Loucy (cell line): ENCODE results near the gene CMTM7.

Experiments used
- H2AFZ ChIP-seq: fragments of 200-600 bp; sonication (generic); 2 replicates; pipeline ENCODE4 v1.6.0; 2016; ENCODE audit warnings: antibody characterized with exemption, mild to moderate bottlenecking, low read length, moderate library complexity
- H3F3A ChIP-seq: fragments of 200-600 bp; 2 replicates; pipeline ENCODE4 v1.6.0; 2016; ENCODE audit warnings: antibody characterized with exemption, low read depth, mild to moderate bottlenecking
- H3K27me3 ChIP-seq: fragments of 200-600 bp; sonication (generic); 2 replicates; pipeline ENCODE4 v1.6.1; 2014; ENCODE audit warnings: low read length, mild to moderate bottlenecking; ENCODE audit not compliant: insufficient read depth, poor library complexity, severe bottlenecking
- H3K36me3 ChIP-seq: fragments of 200-600 bp; sonication (generic); 2 replicates; pipeline ENCODE4 v1.6.1; 2016; ENCODE audit warnings: low read length; ENCODE audit not compliant: insufficient read depth
- H3K4me1 ChIP-seq: fragments of 200-600 bp; sonication (generic); 2 replicates; pipeline ENCODE4 v1.5.1; 2014; ENCODE audit warnings: low read length, mild to moderate bottlenecking; ENCODE audit not compliant: insufficient read depth, poor library complexity, severe bottlenecking
- H3K4me2 ChIP-seq: fragments of 200-600 bp; sonication (generic); 2 replicates; pipeline ENCODE4 v1.6.0; 2014; ENCODE audit warnings: antibody characterized with exemption, low read length, low read depth, mild to moderate bottlenecking; ENCODE audit not compliant: poor library complexity, severe bottlenecking
- H3K4me3 ChIP-seq: fragments of 200-600 bp; sonication (generic); 2 replicates; pipeline ENCODE4 v1.5.1; 2014; ENCODE audit warnings: low read length, mild to moderate bottlenecking, mixed read lengths; ENCODE audit not compliant: poor library complexity, severe bottlenecking
- H3K79me2 ChIP-seq: fragments of 200-600 bp; sonication (generic); 2 replicates; pipeline ENCODE4 v1.6.1; 2014; ENCODE audit warnings: low read length; ENCODE audit not compliant: insufficient read depth
- H3K9ac ChIP-seq: fragments of 200-600 bp; sonication (generic); 2 replicates; pipeline ENCODE4 v1.6.0; 2014; ENCODE audit warnings: mild to moderate bottlenecking, low read depth, low read length, moderate library complexity; ENCODE audit not compliant: poor library complexity, severe bottlenecking
- H3K9me2 ChIP-seq: fragments of 200-600 bp; sonication (generic); replicated peaks from 2 replicates; pipeline ENCODE4 v1.6.1; 2016; ENCODE audit warnings: low read depth, low read length, mixed read lengths
- H3K9me3 ChIP-seq: fragments of 200-600 bp; sonication (generic); 2 replicates; pipeline ENCODE4 v1.6.1; 2014; ENCODE audit warnings: mild to moderate bottlenecking, antibody characterized with exemption, low read length, low read depth; ENCODE audit not compliant: insufficient read depth
- H4K20me1 ChIP-seq: fragments of 200-600 bp; sonication (generic); 2 replicates; pipeline ENCODE4 v1.6.0; 2014; ENCODE audit warnings: antibody characterized with exemption, low read length, mild to moderate bottlenecking; ENCODE audit not compliant: insufficient read depth, poor library complexity, severe bottlenecking
- CTCF ChIP-seq: fragments of 200-600 bp; sonication (generic); conservative IDR thresholded peaks from 2 replicates; pipeline ENCODE4 v1.5.1; 2014; ENCODE audit warnings: mild to moderate bottlenecking, antibody characterized with exemption, low read length
- EZH2phosphoT487 ChIP-seq: fragments of 200-600 bp; IDR thresholded peaks from 2 replicates; pipeline ENCODE4 v1.6.1; 2018; ENCODE audit warnings: antibody characterized with exemption, mild to moderate bottlenecking, moderate library complexity, borderline replicate concordance

Gene CMTM7

GRCh38 chr3:32395496-32395895 lies 3.8 kb downstream of the CMTM7 start:
- no peak overlapping the region for H2AFZ ChIP-seq
- H4K20me1 ChIP-seq: peaks cover 7% of the 10 kb centered on the region
- no peaks in the 10 kb centered on the region for H3K27me3 ChIP-seq
- H3K79me2 ChIP-seq: peaks cover 32% of the 10 kb centered on the region; the same call in 1 of the 2 replicates
- peak overlapping the region; percentile 8 for H3K4me2 ChIP-seq
- H3K9me3 ChIP-seq: no peaks in the 10 kb centered on the region
- H3K9me2 ChIP-seq: no peaks in the 10 kb centered on the region
- no peak overlapping the region for H3K9ac ChIP-seq
- no peak for TF ChIP-seq EZH2phosphoT487
- TF ChIP-seq CTCF: no peak
- H3K4me1 ChIP-seq: peaks cover 24% of the 10 kb centered on the region
- no peak overlapping the region for H3K4me3 ChIP-seq
- H3F3A ChIP-seq: peaks cover 4% of the 10 kb centered on the region; the same call in 1 of the 2 replicates
- no peaks in the 10 kb centered on the region for H3K36me3 ChIP-seq

DNA sequence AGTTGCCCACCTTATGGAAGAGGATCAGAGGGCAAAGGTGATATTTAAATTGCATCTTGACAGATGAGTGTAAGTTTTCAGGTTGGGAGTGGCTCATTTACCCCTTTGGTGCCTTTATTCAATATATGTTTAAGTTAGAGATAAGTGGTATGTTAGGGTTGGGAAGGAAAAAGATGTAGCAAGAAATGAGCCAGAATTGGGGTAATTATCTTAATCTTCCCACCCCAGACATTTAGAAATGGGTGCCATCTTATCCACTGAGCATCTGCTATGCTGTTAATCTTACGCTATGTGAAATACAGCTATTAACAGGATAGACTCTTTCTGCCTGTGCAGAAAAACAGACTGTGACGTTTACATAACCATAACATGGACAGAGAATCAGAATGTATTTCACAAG lies 6.3 kb downstream of the CMTM7 start:
- H3K36me3 ChIP-seq: no peaks in the 10 kb centered on the region
- H3K4me2 ChIP-seq: no peak overlapping the region
- H4K20me1 ChIP-seq: peaks cover 7% of the 10 kb centered on the region
- peaks cover 10% of the 10 kb centered on the region for H3K4me1 ChIP-seq
- no peaks in the 10 kb centered on the region for H3K27me3 ChIP-seq
- no peaks in the 10 kb centered on the region for H3K9me3 ChIP-seq
- peaks cover 25% of the 10 kb centered on the region; the same call in 1 of the 2 replicates for H3K79me2 ChIP-seq
- no peak overlapping the region for H3K4me3 ChIP-seq
- TF ChIP-seq CTCF: no peak
- TF ChIP-seq EZH2phosphoT487: no peak
- H3F3A ChIP-seq: peaks cover 4% of the 10 kb centered on the region; the same call in 1 of the 2 replicates
- H3K9ac ChIP-seq: no peak overlapping the region
- H2AFZ ChIP-seq: no peak overlapping the region
- no peaks in the 10 kb centered on the region for H3K9me2 ChIP-seq

DNA sequence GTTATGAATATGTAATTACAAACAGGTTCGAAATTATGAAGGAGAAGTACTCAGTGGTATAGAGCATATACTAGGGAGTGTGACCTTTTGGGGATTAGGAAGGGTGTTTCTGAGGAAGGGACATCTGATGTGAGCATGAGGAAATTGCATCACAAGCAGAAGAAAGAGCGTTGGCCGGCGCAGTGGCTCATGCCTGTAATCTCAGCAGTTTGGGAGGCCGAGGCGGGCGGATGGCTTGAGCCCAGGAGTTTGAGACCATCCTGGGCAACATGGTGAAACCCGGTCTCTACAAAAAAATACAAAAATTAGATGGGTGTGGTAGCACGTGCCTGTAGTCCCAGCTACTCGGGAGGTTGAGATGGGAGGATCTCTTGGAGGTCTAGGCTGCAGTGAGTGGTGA lies 6.9 kb downstream of the CMTM7 start:
- H4K20me1 ChIP-seq: peaks cover 7% of the 10 kb centered on the region
- H3K4me1 ChIP-seq: peaks cover 7% of the 10 kb centered on the region
- no peaks in the 10 kb centered on the region for H3K27me3 ChIP-seq
- H2AFZ ChIP-seq: no peak overlapping the region
- H3F3A ChIP-seq: peaks cover 4% of the 10 kb centered on the region; the same call in 1 of the 2 replicates
- peaks cover 25% of the 10 kb centered on the region; the same call in 1 of the 2 replicates for H3K79me2 ChIP-seq
- no peak for TF ChIP-seq CTCF
- no peak for TF ChIP-seq EZH2phosphoT487
- no peak overlapping the region for H3K4me3 ChIP-seq
- no peaks in the 10 kb centered on the region for H3K36me3 ChIP-seq
- no peak overlapping the region for H3K4me2 ChIP-seq
- H3K9me3 ChIP-seq: no peaks in the 10 kb centered on the region
- H3K9ac ChIP-seq: no peak overlapping the region
- H3K9me2 ChIP-seq: no peaks in the 10 kb centered on the region
